OCI-LY7 (cell line): ENCODE measurements around the gene PARD3B.

Experiments
- CTCF ChIP-seq: fragments of 200-600 bp; sonication (generic); conservative IDR thresholded peaks from 2 replicates; pipeline ENCODE4 v1.5.1; 2014; ENCODE audit warnings: mild to moderate bottlenecking, antibody characterized with exemption, low read length, moderate library complexity, mixed read lengths
- EZH2phosphoT487 ChIP-seq: fragments of 200-600 bp; sonication (generic); IDR thresholded peaks from 2 replicates; pipeline ENCODE4 v1.6.1; 2018; ENCODE audit warnings: low read depth, borderline replicate concordance, mild to moderate bottlenecking, mixed run types, antibody characterized with exemption, low read length, moderate library complexity, mixed read lengths

- no peak for TF ChIP-seq CTCF
- TF ChIP-seq EZH2phosphoT487: no peak
These were observed 209.6 kb downstream of the PARD3B start for GRCh38 chr2:204754898-204755297.
